ENCODE results near the gene HECTD4.

Gene HECTD4

DNA sequence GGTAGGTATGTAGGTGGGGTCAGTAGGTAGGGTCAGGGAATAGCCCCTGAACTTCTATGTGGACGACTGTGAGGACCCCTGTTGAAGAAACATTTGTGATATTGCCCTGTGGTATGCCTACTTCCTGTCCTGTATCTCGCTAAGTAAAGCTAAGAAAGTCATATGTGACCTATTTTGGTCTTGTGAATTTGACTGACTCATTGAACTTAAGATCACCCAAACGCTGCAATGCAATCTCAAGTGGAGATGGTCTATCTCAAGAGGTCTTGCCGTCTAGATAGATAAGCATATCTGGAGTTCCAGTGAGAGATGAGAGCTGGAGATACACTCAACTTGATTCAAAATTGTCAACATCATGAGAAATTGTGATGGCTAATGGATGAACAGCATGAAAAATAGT, 183.1 kb downstream of the HECTD4 start:
- no peaks in the 10 kb centered on the region for H3K27me3 ChIP-seq (ENCODE audit: control insufficient read depth, insufficient read depth, low read length)
- H3K36me3 ChIP-seq (ENCODE audit: control insufficient read depth, insufficient read depth, low read length), result peaks cover 8% of the 10 kb centered on the region
- H3K9me3 ChIP-seq (ENCODE audit: control insufficient read depth, low read length), result no peaks in the 10 kb centered on the region
- H3K4me1 ChIP-seq (ENCODE audit: control insufficient read depth, insufficient read depth, low read length), result no peaks in the 10 kb centered on the region
- H3K9ac ChIP-seq (ENCODE audit: low read length), result no peak overlapping the region
- no peak overlapping the region for H3K4me3 ChIP-seq (ENCODE audit: low read length)

- Histone ChIP-seq H3K36me3 (ENCODE audit: control insufficient read depth, insufficient read depth, low read length) (peaks cover 12% of the 10 kb centered on the region), H3K4me3 (ENCODE audit: low read length) (no peak overlapping the region), H3K4me1 (ENCODE audit: control insufficient read depth, insufficient read depth, low read length) (no peaks in the 10 kb centered on the region), H3K9ac (ENCODE audit: low read length) (no peak overlapping the region), H3K9me3 (ENCODE audit: control insufficient read depth, low read length) (no peaks in the 10 kb centered on the region), H3K27me3 (ENCODE audit: control insufficient read depth, insufficient read depth, low read length) (no peaks in the 10 kb centered on the region)
Observed at GRCh38 chr12:112198120-112198733, 184.0 kb downstream of the HECTD4 start.

DNA sequence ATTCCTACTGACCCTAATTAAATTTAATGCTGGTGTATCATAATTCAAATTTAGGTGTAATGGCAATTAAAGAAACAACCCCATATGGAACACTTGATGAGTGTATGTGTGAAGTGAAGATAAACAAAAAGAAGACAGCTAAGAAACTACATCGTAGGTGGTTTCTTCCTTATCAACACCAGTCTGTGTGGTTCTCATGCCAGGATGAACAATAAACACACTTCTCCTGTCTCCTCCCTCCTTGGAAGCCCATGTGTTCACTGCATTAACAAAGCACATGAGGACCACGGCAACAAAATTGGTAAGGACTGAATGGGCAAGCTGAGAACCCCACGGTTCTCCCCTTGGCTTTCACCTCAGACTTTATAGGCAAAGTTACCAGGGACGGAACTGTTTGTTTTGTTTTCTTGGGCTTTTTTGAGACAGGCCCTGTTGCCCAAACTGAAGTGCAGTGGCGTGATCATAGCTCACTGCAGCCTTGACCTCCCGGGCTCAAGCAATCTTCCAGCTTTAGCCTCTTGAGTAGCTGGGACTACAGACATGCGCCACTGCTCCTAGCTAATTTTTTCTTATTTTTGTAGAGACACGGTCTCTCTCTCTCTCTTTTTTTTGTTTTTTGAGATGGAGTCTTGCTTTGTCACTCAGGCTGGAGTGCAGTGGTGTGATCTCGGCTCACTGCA, 185.9 kb downstream of the HECTD4 start:
- Histone ChIP-seq H3K9ac (ENCODE audit: low read length) (no peak overlapping the region), H3K9me3 (ENCODE audit: control insufficient read depth, low read length) (no peaks in the 10 kb centered on the region), H3K27me3 (ENCODE audit: control insufficient read depth, insufficient read depth, low read length) (no peaks in the 10 kb centered on the region), H3K4me3 (ENCODE audit: low read length) (no peak overlapping the region), H3K36me3 (ENCODE audit: control insufficient read depth, insufficient read depth, low read length) (peaks cover 12% of the 10 kb centered on the region), H3K4me1 (ENCODE audit: control insufficient read depth, insufficient read depth, low read length) (no peaks in the 10 kb centered on the region)

GRCh38 chr12:112194601-112195247, 187.5 kb downstream of the HECTD4 start:
- Histone ChIP-seq H3K27me3 (ENCODE audit: control insufficient read depth, insufficient read depth, low read length) (no peaks in the 10 kb centered on the region), H3K9ac (ENCODE audit: low read length) (no peak overlapping the region), H3K36me3 (ENCODE audit: control insufficient read depth, insufficient read depth, low read length) (peaks cover 12% of the 10 kb centered on the region), H3K4me3 (ENCODE audit: low read length) (no peak overlapping the region), H3K4me1 (ENCODE audit: control insufficient read depth, insufficient read depth, low read length) (no peaks in the 10 kb centered on the region), H3K9me3 (ENCODE audit: control insufficient read depth, low read length) (no peaks in the 10 kb centered on the region)

DNA sequence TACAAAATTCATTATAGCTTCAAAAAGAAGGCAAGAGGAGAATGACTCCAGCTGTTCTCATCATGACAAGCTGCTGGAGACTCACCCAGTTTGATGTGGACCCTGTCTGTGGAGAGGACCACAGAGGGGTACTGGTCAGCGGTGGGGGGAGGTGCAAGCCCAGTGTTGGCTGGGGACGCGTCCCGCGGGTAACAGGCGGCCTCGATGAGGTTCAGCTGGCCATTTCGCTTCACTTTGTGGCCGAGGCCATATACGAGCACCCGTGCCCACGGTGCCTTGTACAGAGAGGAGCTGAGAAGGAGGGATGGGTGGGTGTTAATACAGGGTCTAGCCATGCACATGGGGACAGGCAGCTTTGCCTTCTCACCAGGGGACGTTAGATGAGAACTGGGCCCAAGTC, 189.8 kb downstream of the HECTD4 start:
- peaks cover 12% of the 10 kb centered on the region for H3K36me3 ChIP-seq (ENCODE audit: control insufficient read depth, insufficient read depth, low read length)
- H3K9ac ChIP-seq (ENCODE audit: low read length), result no peak overlapping the region
- H3K9me3 ChIP-seq (ENCODE audit: control insufficient read depth, low read length), result no peaks in the 10 kb centered on the region
- no peaks in the 10 kb centered on the region for H3K4me1 ChIP-seq (ENCODE audit: control insufficient read depth, insufficient read depth, low read length)
- H3K4me3 ChIP-seq (ENCODE audit: low read length), result no peak overlapping the region
- H3K27me3 ChIP-seq (ENCODE audit: control insufficient read depth, insufficient read depth, low read length), result no peaks in the 10 kb centered on the region

DNA sequence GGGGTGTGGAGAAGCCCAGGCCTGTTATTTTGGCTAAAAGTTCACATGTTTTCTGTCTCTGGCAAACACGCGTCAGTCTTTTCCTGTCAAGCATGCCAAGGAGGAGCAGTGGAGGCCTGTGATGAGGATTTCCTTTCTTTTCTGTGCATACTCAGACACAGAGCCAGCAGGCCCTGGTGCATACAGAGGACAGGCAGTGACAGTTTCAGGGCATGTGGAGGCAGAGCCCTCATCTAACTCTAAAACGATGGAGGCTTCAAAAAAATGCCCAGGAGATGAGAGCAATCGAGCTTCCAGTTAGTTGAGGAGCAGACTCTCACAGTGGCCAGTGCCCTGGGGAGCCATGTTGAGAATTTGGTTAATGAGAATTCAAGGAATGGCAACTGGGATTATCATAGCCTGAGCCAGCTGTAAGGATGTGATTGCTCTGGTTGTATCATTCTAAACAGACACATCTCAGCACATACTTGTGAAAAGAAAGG, 190.3 kb downstream of the HECTD4 start:
- H3K9ac ChIP-seq (ENCODE audit: low read length), result no peak overlapping the region

DNA sequence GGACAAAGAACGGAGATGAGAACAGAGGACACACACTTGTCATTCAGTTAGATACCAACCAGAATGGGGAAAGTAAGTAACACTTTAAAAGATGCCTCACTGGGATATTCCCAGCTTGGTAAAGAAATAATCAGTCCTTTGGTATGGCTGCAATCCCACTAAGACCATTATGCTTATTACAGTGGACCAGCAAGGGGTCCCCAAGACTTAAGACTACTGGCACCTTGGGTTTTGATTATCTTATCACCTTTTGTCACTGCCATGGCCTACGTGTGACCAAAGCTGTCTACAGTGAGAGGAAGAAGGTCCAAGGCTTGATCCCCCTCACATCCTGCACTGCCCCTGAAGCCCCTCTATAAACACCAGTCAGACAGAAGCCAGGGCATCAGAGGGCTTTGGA, 191.0 kb downstream of the HECTD4 start:
- H3K36me3 ChIP-seq (ENCODE audit: control insufficient read depth, insufficient read depth, low read length), result peaks cover 12% of the 10 kb centered on the region
- H3K9ac ChIP-seq (ENCODE audit: low read length), result no peak overlapping the region
- H3K9me3 ChIP-seq (ENCODE audit: control insufficient read depth, low read length), result no peaks in the 10 kb centered on the region
- no peaks in the 10 kb centered on the region for H3K4me1 ChIP-seq (ENCODE audit: control insufficient read depth, insufficient read depth, low read length)
- H3K27me3 ChIP-seq (ENCODE audit: control insufficient read depth, insufficient read depth, low read length), result no peaks in the 10 kb centered on the region
- H3K4me3 ChIP-seq (ENCODE audit: low read length), result no peak overlapping the region

More for the DNA sequence above, 190.3 kb downstream of the HECTD4 start:
- Histone ChIP-seq H3K36me3 (ENCODE audit: control insufficient read depth, insufficient read depth, low read length) (peaks cover 12% of the 10 kb centered on the region), H3K4me1 (ENCODE audit: control insufficient read depth, insufficient read depth, low read length) (no peaks in the 10 kb centered on the region), H3K9me3 (ENCODE audit: control insufficient read depth, low read length) (no peaks in the 10 kb centered on the region), H3K27me3 (ENCODE audit: control insufficient read depth, insufficient read depth, low read length) (no peaks in the 10 kb centered on the region), H3K4me3 (ENCODE audit: low read length) (no peak overlapping the region)

DNA sequence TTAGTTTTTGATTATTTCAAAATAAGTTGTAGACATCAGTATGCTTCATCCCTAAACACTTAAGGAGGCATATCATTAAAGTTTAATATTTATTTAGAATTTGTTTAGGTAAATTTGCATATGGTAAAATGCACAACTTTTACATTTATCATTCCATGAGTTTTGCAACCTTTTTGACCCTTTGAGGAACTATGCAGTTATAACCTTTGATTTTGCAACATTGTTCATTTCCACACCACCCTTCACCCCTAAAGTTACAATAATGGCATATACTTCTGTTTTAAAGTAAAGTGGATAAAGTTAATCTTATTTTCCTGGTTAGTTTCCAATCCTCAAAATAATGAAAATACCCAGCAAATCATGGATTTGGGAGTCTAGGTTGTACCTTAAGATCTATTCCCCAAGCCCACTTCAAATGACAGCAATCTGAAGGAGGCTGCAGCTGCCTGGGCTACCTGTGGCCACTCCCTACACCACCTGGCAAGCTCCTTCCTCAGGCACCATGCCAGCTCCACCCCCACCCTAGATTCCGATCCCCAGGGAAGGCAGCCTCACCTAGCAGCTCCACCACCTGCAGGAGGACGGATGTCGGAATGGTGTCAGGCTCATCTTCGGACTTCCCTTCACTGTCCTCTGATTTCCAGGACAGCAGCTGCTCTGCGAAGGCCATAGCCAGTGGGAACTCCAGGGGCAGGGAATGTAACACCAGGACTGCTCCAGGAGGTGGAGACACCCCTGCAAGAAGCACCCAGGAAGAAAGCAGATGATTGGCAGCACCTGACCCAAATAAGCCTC, 191.8 kb downstream of the HECTD4 start:
- no peak overlapping the region for H3K9ac ChIP-seq (ENCODE audit: low read length)
- peaks cover 12% of the 10 kb centered on the region for H3K36me3 ChIP-seq (ENCODE audit: control insufficient read depth, insufficient read depth, low read length)
- no peaks in the 10 kb centered on the region for H3K27me3 ChIP-seq (ENCODE audit: control insufficient read depth, insufficient read depth, low read length)
- no peaks in the 10 kb centered on the region for H3K4me1 ChIP-seq (ENCODE audit: control insufficient read depth, insufficient read depth, low read length)
- no peak overlapping the region for H3K4me3 ChIP-seq (ENCODE audit: low read length)
- H3K9me3 ChIP-seq (ENCODE audit: control insufficient read depth, low read length), result no peaks in the 10 kb centered on the region

GRCh38 chr12:112188130-112188830, 194.0 kb downstream of the HECTD4 start:
- Histone ChIP-seq H3K9me3 (ENCODE audit: control insufficient read depth, low read length) (no peaks in the 10 kb centered on the region), H3K27me3 (ENCODE audit: control insufficient read depth, insufficient read depth, low read length) (no peaks in the 10 kb centered on the region), H3K4me3 (ENCODE audit: low read length) (no peak overlapping the region), H3K4me1 (ENCODE audit: control insufficient read depth, insufficient read depth, low read length) (no peaks in the 10 kb centered on the region), H3K36me3 (ENCODE audit: control insufficient read depth, insufficient read depth, low read length) (peaks cover 6% of the 10 kb centered on the region), H3K9ac (ENCODE audit: low read length) (no peak overlapping the region)

GRCh38 chr12:112185093-112185923, 196.9 kb downstream of the HECTD4 start:
- Histone ChIP-seq H3K4me3 (ENCODE audit: low read length) (no peak overlapping the region), H3K9me3 (ENCODE audit: control insufficient read depth, low read length) (no peaks in the 10 kb centered on the region), H3K9ac (ENCODE audit: low read length) (no peak overlapping the region), H3K27me3 (ENCODE audit: control insufficient read depth, insufficient read depth, low read length) (no peaks in the 10 kb centered on the region), H3K36me3 (ENCODE audit: control insufficient read depth, insufficient read depth, low read length) (peaks cover 6% of the 10 kb centered on the region), H3K4me1 (ENCODE audit: control insufficient read depth, insufficient read depth, low read length) (no peaks in the 10 kb centered on the region)
